AG04449 (cell line): ENCODE results near the gene COL6A3.

ENCODE experiments used
- CTCF ChIA-PET: fragments of 350-600 bp; formaldehyde crosslinking; extraction: SDS; loops from one replicate; lab custom pipeline; 2021; ENCODE audit warnings: antibody characterized with exemption; lab: Yijun Ruan, JAX
- POLR2A ChIA-PET: fragments of 400-600, 350-600 bp; formaldehyde crosslinking; extraction: SDS; loops from one replicate; lab custom pipeline; 2020; ENCODE audit warnings: antibody characterized with exemption, inconsistent platforms; lab: Yijun Ruan, JAX
- DNase-seq: peaks from one replicate; pipeline ENCODE4 v3.0.0-alpha.2; 2010; ENCODE audit warnings: low read depth, low spot score
- H3K4me3 ChIP-seq: 2 replicates; pipeline ENCODE4 v1.5.1; 2011; ENCODE audit warnings: low read depth, mild to moderate bottlenecking, control low read depth, low read length
- TF ChIP-seq, protein P1 (sequence below): IDR thresholded peaks from one replicate; pipeline ENCODE4 v1.5.1; 2011; ENCODE audit warnings: mild to moderate bottlenecking, moderate library complexity, low read length, control low read depth, inconsistent platforms; ENCODE audit not compliant: insufficient read depth; ENCODE audit errors: missing control alignments

Gene COL6A3

DNA sequence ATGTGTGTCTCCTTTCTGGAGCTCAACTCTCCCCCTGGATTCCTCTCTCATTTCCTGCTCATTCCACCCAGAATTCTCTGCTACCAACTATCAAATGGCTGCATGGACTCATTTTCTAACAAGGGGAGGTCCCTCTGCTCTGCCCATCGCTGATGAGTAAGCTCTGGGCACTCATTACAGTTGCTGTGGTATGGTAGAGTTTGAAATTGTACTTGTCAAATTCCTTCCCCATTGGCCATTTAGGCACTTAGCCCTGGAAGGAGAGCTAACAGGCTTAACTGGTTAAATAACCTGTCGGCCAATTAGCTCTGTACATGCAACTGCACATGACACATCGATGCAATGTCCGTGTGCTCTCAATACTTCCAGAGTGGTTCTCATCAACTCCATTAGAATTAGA lies 20.4 kb downstream of the COL6A3 start:
- POLR2A ChIA-PET: interaction anchor here (0.7 to 1.7 kb wide), 4 partner anchors 9 to 34 kb away, joined by 3 to 7 read pairs (median 4); partner anchors contain the start of gene COL6A3
- no peak for DNase-seq
- CTCF ChIA-PET: interaction anchor here (0.9 to 2.8 kb wide), 5 partner anchors 11 to 300 kb away, joined by 3 to 15 read pairs (median 4); no protein-coding TSS in a partner anchor
- TF ChIP-seq, protein P1, sequence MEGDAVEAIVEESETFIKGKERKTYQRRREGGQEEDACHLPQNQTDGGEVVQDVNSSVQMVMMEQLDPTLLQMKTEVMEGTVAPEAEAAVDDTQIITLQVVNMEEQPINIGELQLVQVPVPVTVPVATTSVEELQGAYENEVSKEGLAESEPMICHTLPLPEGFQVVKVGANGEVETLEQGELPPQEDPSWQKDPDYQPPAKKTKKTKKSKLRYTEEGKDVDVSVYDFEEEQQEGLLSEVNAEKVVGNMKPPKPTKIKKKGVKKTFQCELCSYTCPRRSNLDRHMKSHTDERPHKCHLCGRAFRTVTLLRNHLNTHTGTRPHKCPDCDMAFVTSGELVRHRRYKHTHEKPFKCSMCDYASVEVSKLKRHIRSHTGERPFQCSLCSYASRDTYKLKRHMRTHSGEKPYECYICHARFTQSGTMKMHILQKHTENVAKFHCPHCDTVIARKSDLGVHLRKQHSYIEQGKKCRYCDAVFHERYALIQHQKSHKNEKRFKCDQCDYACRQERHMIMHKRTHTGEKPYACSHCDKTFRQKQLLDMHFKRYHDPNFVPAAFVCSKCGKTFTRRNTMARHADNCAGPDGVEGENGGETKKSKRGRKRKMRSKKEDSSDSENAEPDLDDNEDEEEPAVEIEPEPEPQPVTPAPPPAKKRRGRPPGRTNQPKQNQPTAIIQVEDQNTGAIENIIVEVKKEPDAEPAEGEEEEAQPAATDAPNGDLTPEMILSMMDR: no peak
- H3K4me3 ChIP-seq: no peak overlapping the region

DNA sequence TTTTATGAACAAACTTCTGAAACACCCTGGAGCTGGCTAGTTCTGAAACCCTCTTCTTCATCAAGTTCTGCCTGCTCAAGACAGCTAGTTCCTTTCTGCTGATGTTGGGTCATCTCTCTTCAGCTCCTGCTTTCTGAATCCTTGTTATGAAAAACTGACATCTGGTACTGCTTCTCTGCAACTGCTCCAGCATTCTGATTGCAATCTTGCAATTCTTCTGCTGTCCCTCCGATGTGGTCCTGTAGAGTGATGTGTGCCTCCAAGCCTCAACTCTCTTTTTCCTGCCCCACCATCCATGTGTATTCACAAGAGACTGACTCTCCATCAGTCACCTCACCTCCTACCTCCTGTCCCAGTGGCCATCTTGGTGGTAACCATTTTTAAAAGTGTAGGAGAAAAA lies 21.8 kb downstream of the COL6A3 start:
- TF ChIP-seq, protein P1: no peak
- CTCF ChIA-PET: interaction anchor here (0.9 to 2.0 kb wide), 2 partner anchors 14 to 180 kb away, joined by 4 to 5 read pairs; no protein-coding TSS in a partner anchor
- no peak overlapping the region for H3K4me3 ChIP-seq
- POLR2A ChIA-PET: interaction anchor here (1.1 kb wide), 1 partner anchor 22 kb away, joined by 3 read pairs; the partner anchor contains the start of gene COL6A3
- no peak for DNase-seq

DNA sequence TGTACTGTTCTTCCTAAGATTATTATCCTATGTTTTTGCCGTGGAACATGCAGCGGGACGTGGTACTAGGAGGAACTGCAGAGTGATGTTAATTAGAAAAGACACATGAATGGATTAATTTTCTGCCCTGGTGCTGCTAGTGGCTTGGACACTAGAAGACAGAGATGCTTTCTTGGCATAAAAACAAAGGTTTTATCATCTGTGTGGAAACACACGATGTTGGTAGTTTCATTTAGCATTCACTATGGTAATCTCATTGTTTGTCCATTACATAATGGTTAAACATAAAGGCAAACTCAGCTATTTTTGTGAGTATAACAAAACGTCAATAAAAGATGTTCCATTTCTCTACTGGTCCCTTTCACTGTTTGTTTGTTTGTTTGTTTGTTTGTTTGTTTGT lies 22.8 kb downstream of the COL6A3 start:
- CTCF ChIA-PET: interaction anchor here (1.1 to 3.2 kb wide), 4 partner anchors 12 to 226 kb away, joined by 3 to 17 read pairs (median 6); no protein-coding TSS in a partner anchor
- DNase-seq: no peak
- TF ChIP-seq, protein P1: no peak
- H3K4me3 ChIP-seq: no peak overlapping the region
- POLR2A ChIA-PET: no interaction called here

DNA sequence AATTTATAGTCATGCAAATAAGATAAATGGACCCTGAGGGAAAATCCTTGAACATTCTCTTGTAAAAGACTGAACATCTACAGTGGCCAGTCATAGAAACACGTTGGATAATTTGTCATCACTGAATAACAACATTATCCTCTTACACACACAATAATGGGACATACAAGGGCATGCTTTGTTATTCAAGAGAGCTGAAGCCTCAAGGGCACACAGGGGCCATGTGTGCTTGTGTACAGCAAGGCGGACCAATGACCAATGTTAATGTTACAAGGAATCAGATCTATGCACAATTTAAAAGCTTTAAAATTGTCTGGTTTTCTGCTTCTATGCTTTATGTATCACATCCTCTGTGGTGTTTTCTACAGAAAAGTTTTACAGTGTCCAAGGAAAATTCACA lies 23.7 kb downstream of the COL6A3 start:
- CTCF ChIA-PET: interaction anchor here (0.9 to 3.2 kb wide), 7 partner anchors 10 to 269 kb away, joined by 3 to 17 read pairs (median 3); no protein-coding TSS in a partner anchor
- POLR2A ChIA-PET: interaction anchor here (0.6 kb wide), 1 partner anchor 17 kb away, joined by 3 read pairs; no protein-coding TSS in a partner anchor
- no peak for DNase-seq
- H3K4me3 ChIP-seq: no peak overlapping the region
- TF ChIP-seq, protein P1: no peak

DNA sequence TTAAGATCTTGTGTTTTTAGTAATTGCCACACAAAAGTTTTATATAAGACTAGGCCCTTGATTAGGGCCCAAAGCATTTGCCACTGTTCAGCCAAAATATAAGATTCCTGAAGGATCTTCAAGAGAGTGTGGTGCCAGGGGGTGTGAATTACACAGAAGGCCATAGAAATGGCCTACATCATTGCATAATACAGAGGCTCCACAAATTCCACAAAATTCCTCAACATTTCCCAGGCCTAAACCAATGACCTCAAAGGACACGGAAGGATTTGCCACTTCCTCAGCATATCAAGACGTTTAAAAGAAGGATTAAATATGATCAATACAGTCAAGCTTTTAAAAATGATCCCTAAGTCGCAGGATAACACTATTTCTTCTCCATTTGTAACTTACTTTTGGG lies 24.1 kb downstream of the COL6A3 start:
- CTCF ChIA-PET: interaction anchor here (0.6 to 3.2 kb wide), 7 partner anchors 9 to 355 kb away, joined by 3 to 17 read pairs (median 3); no protein-coding TSS in a partner anchor
- no peak overlapping the region for H3K4me3 ChIP-seq
- DNase-seq: no peak
- TF ChIP-seq, protein P1: no peak
- POLR2A ChIA-PET: no interaction called here

DNA sequence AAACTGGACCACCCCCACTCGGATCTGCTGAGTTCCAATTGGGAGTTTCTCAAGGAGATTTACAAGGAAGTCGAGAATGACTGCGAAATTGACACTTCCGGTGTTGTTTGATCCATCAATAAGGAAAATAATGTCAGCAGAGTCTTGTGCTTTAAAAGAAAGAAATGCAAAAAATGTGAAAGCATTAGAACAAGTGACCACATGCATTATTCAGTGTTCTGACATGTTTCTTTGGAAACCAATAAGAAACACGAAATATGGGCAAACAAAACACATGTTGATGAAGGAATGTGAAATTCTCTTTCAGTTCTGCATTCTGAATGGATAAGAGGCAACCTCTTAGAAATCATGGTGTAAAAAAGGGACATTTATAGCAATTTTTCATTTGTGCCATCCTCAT lies 25.9 kb downstream of the COL6A3 start:
- POLR2A ChIA-PET: no interaction called here
- CTCF ChIA-PET: interaction anchor here (1.3 to 3.2 kb wide), 2 partner anchors 13 to 22 kb away, joined by 3 to 17 read pairs; no protein-coding TSS in a partner anchor
- TF ChIP-seq, protein P1: no peak

More for the DNA sequence above, 25.9 kb downstream of the COL6A3 start:
- H3K4me3 ChIP-seq: no peak overlapping the region
- DNase-seq: no peak
